PC-9 (cell line): ENCODE measurements around the gene ARL6IP5. TPM values are rescaled to one million over a fixed set of nuclear protein-coding genes. Genes with fewer than 3 reads are reported as not detected.

Source experiments
- Bru-seq: library from RNA; stranded (reverse); fragments of 400-500 nt; gene quantifications from one replicate; lab custom pipeline; 2021; lab: Mats Ljungman, UMichigan
- BruChase-seq, 2 experiments: library from RNA; stranded (reverse); fragments of 400-500 nt; gene quantifications; one replicate each; lab custom pipeline; 2021; lab: Mats Ljungman, UMichigan
- BruUV-seq: library from RNA; stranded (reverse); fragments of 400-500 nt; replicated peaks from 2 replicates; lab custom pipeline; 2021; lab: Mats Ljungman, UMichigan
- CTCF ChIA-PET: fragments of 300-600 bp; sonication (Branson Sonifier 250); formaldehyde crosslinking; loops from one replicate; lab custom pipeline; 2022; ENCODE audit warnings: antibody characterized with exemption; lab: Charles Lee
- POLR2A ChIA-PET: fragments of 300-600 bp; sonication (Branson Sonifier 250); formaldehyde crosslinking; loops from one replicate; lab custom pipeline; 2022; ENCODE audit warnings: antibody characterized with exemption; ENCODE audit not compliant: unreplicated experiment; lab: Charles Lee
- DNase-seq, 2 experiments: peaks; one replicate each; pipeline versions ENCODE4 v3.0.0 to v3.0.0-alpha.2; 2015 to 2022; ENCODE audit warnings: mixed read lengths in 1 of 2
- H2AFZ ChIP-seq: fragments of 200-600 bp; sonication (generic); 2 replicates; pipeline ENCODE4 v1.8.1; 2017; ENCODE audit warnings: antibody characterized with exemption
- H3F3A ChIP-seq: fragments of 200-600 bp; sonication (generic); 2 replicates; pipeline ENCODE4 v1.8.1; 2017; ENCODE audit warnings: antibody characterized with exemption, mild to moderate bottlenecking, low read depth; ENCODE audit not compliant: insufficient read depth
- H3K27ac ChIP-seq: fragments of 200-600 bp; sonication (generic); 2 replicates; pipeline ENCODE4 v1.6.1; 2016; ENCODE audit warnings: mixed run types
- H3K27me3 ChIP-seq: fragments of 200-600 bp; sonication (generic); 2 replicates; pipeline ENCODE4 v1.6.1; 2016; ENCODE audit warnings: low read depth, mixed run types; ENCODE audit not compliant: insufficient read depth
- H3K36me3 ChIP-seq: fragments of 200-600 bp; sonication (generic); 2 replicates; pipeline ENCODE4 v1.6.1; 2016; ENCODE audit warnings: low read depth, mixed run types
- H3K4me1 ChIP-seq: fragments of 200-600 bp; sonication (generic); replicated peaks from 2 replicates; pipeline ENCODE4 v1.6.1; 2016; ENCODE audit warnings: mixed run types; ENCODE audit not compliant: insufficient read depth
- H3K4me2 ChIP-seq: fragments of 200-600 bp; sonication (generic); 2 replicates; pipeline ENCODE4 v1.6.1; 2017; ENCODE audit warnings: mixed run types
- H3K4me3 ChIP-seq: fragments of 200-600 bp; sonication (generic); 2 replicates; pipeline ENCODE4 v1.6.1; 2016; ENCODE audit warnings: mixed run types
- H3K79me2 ChIP-seq: fragments of 200-600 bp; sonication (generic); 2 replicates; pipeline ENCODE4 v1.6.1; 2017; ENCODE audit warnings: low read depth, mixed run types
- H3K9me2 ChIP-seq: fragments of 200-600 bp; sonication (generic); 2 replicates; pipeline ENCODE4 v1.8.1; 2017; ENCODE audit warnings: mild to moderate bottlenecking; ENCODE audit not compliant: insufficient read depth
- H3K9me3 ChIP-seq: fragments of 200-600 bp; sonication (generic); 2 replicates; pipeline ENCODE4 v1.8.1; 2016; ENCODE audit warnings: low read depth; ENCODE audit not compliant: insufficient read depth
- H4K20me1 ChIP-seq: fragments of 200-600 bp; sonication (generic); 2 replicates; pipeline ENCODE4 v1.8.1; 2017; ENCODE audit not compliant: insufficient read depth
- CTCF ChIP-seq: fragments of 200-600 bp; sonication (generic); conservative IDR thresholded peaks from 2 replicates; pipeline ENCODE4 v1.6.1; 2017; ENCODE audit warnings: mixed run types, antibody characterized with exemption, mild to moderate bottlenecking, moderate library complexity
- EZH2 ChIP-seq: fragments of 200-600 bp; sonication (generic); IDR thresholded peaks from 2 replicates; pipeline ENCODE4 v1.8.0; 2017; ENCODE audit warnings: antibody characterized with exemption, low read depth
- intact Hi-C: fragments of 100-400 bp; cut with micrococcal nuclease; formaldehyde crosslinking; loops from one replicate; pipeline ENCODE4 v1.10.0; 2022; ENCODE audit not compliant: unreplicated experiment
- long read RNA-seq: library from polyadenylated mRNA; stranded (forward); transcript quantifications from one replicate; pipeline ENCODE4 v2.0.0, GENCODE V29; 2022
- total RNA-seq: library from RNA; stranded (reverse); gene quantifications from 2 replicates; pipeline ENCODE4 v1.2.3, GENCODE V29; 2021

ARL6IP5 gene
- 35.6 and 45.7 TPM in 2 replicates for total RNA-seq
- Bru-seq, nascent RNA = percentile 62 among the genes with signal in this experiment
- BruChase-seq, experiment 1, labeled RNA remaining after a 2-hour chase = percentile 70 among the genes with signal in this experiment
- BruChase-seq, experiment 2, labeled RNA remaining after a 6-hour chase = percentile 84 among the genes with signal in this experiment
- long read RNA-seq, transcript ARL6IP5-201 (3 exons, 2,101 nt) = major isoform, 246 of 250 reads
- long read RNA-seq, partial matches to known transcripts = 1 of 250 reads
- long read RNA-seq, other reads (novel, unspliced or antisense) = 3 of 250 reads

GRCh38 chr3:69084326-69085167, at the start of gene ARL6IP5:
Gene ARL6IP5 (plus strand): TSS chr3:69084937. CDS start chr3:69085048, 111 bp downstream.
- Histone ChIP-seq H3F3A (peaks cover 41% of the 10 kb centered on the region), H4K20me1 (no peaks in the 10 kb centered on the region), H3K27ac (peak within 1 kb of the TSS; percentile 94), H3K9me3 (no peaks in the 10 kb centered on the region), H3K4me2 (peak within 1 kb of the TSS; percentile 99), H3K27me3 (no peaks in the 10 kb centered on the region), H3K79me2 (peaks cover 39% of the 10 kb centered on the region), H3K9me2 (no peaks in the 10 kb centered on the region), H3K36me3 (0 out of 2 replicates have a peak, but pooled peaks cover 4% of the 10 kb centered on the region), H2AFZ (peak within 1 kb of the TSS; percentile 79), H3K4me1 (peaks cover 74% of the 10 kb centered on the region), H3K4me3 (peak within 1 kb of the TSS; percentile 74)
- ChIA-PET CTCF (no interaction called here), POLR2A (interaction anchor here (2.0 kb wide), 1 partner anchor 32 kb away, joined by 4 read pairs; the partner anchor contains the start of gene TMF1)
- TF ChIP-seq CTCF (no peak), EZH2 (no peak)
- peak; percentile 74 to 81 for DNase-seq
- intact Hi-C loops = loop anchor here (1.0 to 10.0 kb wide), 4 partner anchors 32 to 150 kb away; partner anchors contain the start of gene TMF1
- BruUV-seq = no TSS peak

DNA sequence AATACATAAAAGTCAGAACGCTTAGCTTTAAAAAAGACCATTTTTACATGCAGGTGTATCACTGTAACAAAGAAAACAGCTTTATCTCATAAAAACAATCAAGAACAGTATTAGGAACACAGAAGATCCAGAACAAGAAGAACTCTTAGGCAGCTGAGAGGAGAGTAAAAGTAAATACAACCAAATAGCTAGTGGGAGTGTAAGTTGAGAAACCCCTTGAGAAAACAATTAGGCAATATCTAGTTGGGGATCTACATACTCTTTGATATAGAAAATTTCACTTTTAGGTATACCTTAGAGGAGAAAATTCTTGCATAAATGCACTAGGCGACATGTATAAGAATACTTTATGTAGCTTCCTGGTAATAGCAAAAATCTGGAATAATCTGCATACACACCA, 40.1 kb upstream of the ARL6IP5 start:
- Histone ChIP-seq H3K4me2 (no peak overlapping the region), H2AFZ (no peak overlapping the region), H3K4me1 (no peaks in the 10 kb centered on the region), H3K79me2 (peaks cover 11% of the 10 kb centered on the region), H3K27ac (no peak overlapping the region), H3K9me2 (no peaks in the 10 kb centered on the region), H3F3A (no peaks in the 10 kb centered on the region), H3K36me3 (0 out of 2 replicates have a peak, but pooled peaks cover 16% of the 10 kb centered on the region), H4K20me1 (peaks cover 6% of the 10 kb centered on the region), H3K9me3 (no peaks in the 10 kb centered on the region), H3K4me3 (no peak overlapping the region), H3K27me3 (no peaks in the 10 kb centered on the region)
- DNase-seq = no peak
- ChIA-PET POLR2A (interaction anchor here (0.5 kb wide), 1 partner anchor 28 kb away, joined by 3 read pairs; no protein-coding TSS in a partner anchor), CTCF (no interaction called here)
- intact Hi-C loops = no loop called here
- no TSS peak for BruUV-seq
- TF ChIP-seq EZH2 = no peak
- TF ChIP-seq CTCF = no peak

GRCh38 chr3:69048990-69049389, 35.7 kb upstream of the ARL6IP5 start:
- BruUV-seq = no TSS peak
- ChIA-PET CTCF (no interaction called here), POLR2A (no interaction called here)
- H4K20me1 ChIP-seq = peaks cover 7% of the 10 kb centered on the region
- no peak overlapping the region for H3K27ac ChIP-seq
- DNase-seq = no peak
- H3K79me2 ChIP-seq = peaks cover 35% of the 10 kb centered on the region
- H3K36me3 ChIP-seq = 0 out of 2 replicates have a peak, but pooled peaks cover 14% of the 10 kb centered on the region
- H3K4me2 ChIP-seq = no peak overlapping the region
- no peaks in the 10 kb centered on the region for H3K9me2 ChIP-seq
- TF ChIP-seq EZH2 (no peak), CTCF (no peak)
- peaks cover 10% of the 10 kb centered on the region; the same call in 1 of the 2 replicates for H3F3A ChIP-seq
- no peaks in the 10 kb centered on the region for H3K27me3 ChIP-seq
- no peak overlapping the region for H2AFZ ChIP-seq
- intact Hi-C loops = no loop called here
- no peaks in the 10 kb centered on the region for H3K4me1 ChIP-seq
- H3K4me3 ChIP-seq = no peak overlapping the region
- H3K9me3 ChIP-seq = no peaks in the 10 kb centered on the region
